ENCODE measurements around the gene GPATCH2.

The GPATCH2 gene

GRCh38 chr1:217630711-217631591 lies at the start of gene GPATCH2, which contains the start of gene SPATA17:
Gene GPATCH2 (minus strand): TSS chr1:217631090. CDS start chr1:217630971, 119 bp downstream.
Gene SPATA17 (plus strand): TSS chr1:217631344. CDS start chr1:217631379, 35 bp downstream.
- in situ Hi-C loops (cut with MboI; ENCODE audit: low sequenced_read_pairs), result no loop called here

DNA sequence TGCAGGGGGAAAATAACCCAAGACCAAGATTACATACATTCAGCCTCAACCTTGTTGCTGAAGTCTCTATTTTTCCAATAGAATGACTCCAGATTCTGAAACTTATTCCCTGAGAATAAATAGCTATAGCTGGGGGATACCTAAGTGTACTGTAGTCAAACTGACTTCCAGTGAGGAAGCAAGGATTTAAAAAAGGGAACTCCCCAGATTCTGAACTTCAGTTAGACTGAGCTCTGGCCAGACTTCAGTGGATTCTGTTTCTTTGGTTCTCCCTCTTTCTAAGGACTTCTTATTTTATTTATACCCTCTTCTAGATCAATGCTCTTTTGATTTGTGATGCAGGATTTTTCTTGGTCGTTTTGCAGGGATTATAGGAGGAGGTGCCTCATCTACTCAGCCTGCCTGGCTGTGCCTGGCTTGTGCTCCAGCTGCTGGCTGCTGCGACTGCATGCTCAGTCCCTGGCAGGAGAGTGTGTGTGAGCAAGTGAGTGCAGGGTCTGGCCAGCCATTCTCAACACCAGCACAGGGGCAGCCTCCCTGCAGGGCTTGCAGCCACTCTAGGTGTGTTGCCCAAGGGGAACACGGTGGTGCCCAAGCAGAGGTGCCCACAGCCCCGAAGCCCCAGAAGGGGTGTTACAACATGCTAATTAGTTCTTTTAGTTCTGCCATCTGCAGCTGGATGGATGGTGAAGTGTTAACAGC lies 43.3 kb upstream of the GPATCH2 start:
- in situ Hi-C loops (cut with MboI; ENCODE audit: low sequenced_read_pairs), result no loop called here

GRCh38 chr1:217673387-217673786 lies 42.5 kb upstream of the GPATCH2 start:
- in situ Hi-C loops (cut with MboI; ENCODE audit: low sequenced_read_pairs), result no loop called here

DNA sequence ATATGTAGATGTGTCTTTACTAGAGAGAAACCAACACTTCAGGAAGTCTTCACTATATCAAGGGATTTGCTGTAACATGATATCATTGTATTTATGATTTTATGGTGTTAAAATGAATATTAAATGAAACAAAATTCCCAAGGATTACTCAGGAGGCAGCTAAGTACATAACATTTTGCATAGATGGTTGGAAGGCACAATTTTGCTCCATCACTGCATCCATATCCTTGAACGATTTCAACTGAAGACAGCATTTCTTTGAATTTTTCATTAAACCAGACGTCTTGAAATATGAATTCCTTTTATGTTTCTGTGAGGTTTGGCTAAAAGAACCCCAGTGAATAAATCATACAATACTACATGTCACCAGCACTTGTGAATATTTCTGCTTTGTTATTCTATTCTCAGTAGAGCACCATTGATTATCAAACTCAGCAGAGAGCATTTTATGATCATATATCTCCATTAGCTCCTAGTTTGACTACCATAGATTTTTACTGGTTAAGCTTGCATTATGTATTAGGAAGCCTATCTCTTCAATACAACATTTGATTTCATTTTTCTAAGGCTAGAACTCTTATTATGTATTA lies 37.6 kb upstream of the GPATCH2 start:
- in situ Hi-C loops (cut with MboI; ENCODE audit: low sequenced_read_pairs), result no loop called here

DNA sequence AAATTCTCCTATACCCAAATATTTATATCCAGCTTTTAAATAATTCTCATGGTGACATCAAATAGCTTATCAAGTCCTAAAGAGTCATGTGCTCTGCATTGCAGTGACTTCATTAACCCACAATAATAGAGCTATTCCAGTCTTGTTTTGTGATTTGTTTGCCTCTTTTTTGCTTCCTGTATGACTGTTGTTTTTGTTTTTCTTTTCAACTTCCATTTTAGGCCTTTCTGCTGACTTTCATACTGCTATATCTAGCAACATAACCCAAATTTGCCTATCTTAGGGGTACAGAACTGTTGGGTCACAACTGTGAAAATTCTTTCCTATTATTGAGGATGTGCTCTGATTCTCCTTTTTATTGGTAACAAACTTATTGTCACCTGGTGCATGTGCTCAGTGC lies 30.5 kb upstream of the GPATCH2 start:
- in situ Hi-C loops (cut with MboI; ENCODE audit: low sequenced_read_pairs), result no loop called here

DNA sequence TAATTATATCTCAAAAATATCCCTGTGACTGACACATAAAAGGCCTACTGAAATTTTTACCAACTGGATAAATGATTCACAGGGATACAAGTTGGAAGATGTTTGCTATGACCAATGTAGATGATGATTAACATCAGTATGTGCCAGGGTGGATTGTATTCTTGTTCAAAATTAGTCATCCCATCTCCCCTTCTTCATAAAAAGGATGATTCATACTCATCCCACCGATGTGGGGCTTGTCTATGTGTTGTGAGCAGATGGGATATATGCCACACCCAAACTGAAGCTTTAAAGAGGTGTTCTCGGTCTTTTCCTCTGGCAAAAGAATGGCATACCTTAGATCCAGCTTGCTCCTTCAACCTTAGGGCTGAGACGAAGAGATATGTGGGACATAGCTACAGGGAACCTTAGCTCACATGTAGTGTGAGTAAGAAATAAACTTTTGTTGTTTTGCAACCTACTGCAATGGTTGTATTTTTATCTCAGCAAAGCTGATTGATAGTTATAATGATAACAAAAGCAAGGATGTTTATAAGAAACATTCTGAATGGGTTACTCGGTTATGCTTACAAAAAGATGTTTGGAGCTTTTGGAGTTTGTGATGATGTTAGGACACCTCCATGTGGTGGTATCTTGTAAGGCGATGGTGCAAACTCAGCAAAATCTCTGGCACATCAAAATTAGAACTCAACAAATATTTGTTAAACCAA lies 29.6 kb upstream of the GPATCH2 start:
- in situ Hi-C loops (cut with MboI; ENCODE audit: low sequenced_read_pairs), result no loop called here

DNA sequence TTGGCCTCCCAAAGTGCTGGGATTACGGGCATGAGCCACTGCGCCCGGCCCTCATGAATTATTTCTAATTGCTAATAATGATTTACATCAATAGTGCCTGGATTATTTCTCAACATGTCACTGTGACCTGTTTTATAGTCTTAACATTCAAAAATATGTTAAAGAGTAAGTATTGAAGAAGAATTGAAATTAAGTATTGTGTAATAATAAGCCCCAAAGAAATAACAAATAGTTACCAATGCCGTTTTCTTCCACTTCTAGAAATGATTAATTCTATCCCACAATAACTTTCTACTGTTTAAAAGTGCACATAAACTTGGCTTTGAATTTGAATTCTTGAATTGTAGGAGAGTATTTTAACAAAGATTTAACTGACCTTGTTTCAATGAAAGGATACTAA lies 19.8 kb upstream of the GPATCH2 start:
- in situ Hi-C loops (cut with MboI; ENCODE audit: low sequenced_read_pairs), result no loop called here

- in situ Hi-C loops (cut with MboI; ENCODE audit: low sequenced_read_pairs), result no loop called here
Observed at GRCh38 chr1:217647791-217648190, 16.9 kb upstream of the GPATCH2 start.

DNA sequence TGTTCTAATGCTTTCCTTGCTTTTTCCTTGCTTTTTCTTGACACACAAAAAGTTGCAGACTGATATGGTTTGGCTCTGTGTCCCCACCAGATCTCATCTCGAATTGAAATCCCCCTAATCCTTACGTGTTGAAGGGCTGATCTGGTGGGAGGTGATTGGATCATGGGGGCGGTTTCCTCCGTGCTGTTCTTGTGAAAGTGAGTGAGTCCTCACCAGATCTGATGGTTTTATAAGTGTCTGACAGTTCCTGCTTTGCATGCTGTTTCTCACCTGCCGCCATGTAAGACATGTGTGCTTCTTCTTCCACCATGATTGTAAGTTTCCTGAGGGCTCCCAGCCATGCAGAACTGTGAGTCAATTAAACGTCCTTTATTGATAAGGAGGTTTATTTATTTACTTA lies 11.6 kb upstream of the GPATCH2 start:
- in situ Hi-C loops (cut with MboI; ENCODE audit: low sequenced_read_pairs), result no loop called here

- in situ Hi-C loops (cut with MboI; ENCODE audit: low sequenced_read_pairs), result no loop called here
Observed at GRCh38 chr1:217627431-217627830, 3.5 kb downstream of the GPATCH2 start.

- in situ Hi-C loops (cut with MboI; ENCODE audit: low sequenced_read_pairs), result no loop called here
Observed at GRCh38 chr1:217626321-217626720, 4.6 kb downstream of the GPATCH2 start.

- in situ Hi-C loops (cut with MboI; ENCODE audit: low sequenced_read_pairs), result no loop called here
Observed at GRCh38 chr1:217622042-217622441, 8.8 kb downstream of the GPATCH2 start.

GRCh38 chr1:217620814-217621213 lies 10.1 kb downstream of the GPATCH2 start:
- in situ Hi-C loops (cut with MboI; ENCODE audit: low sequenced_read_pairs), result no loop called here

- in situ Hi-C loops (cut with MboI; ENCODE audit: low sequenced_read_pairs), result no loop called here
Observed at GRCh38 chr1:217617126-217617525, 13.8 kb downstream of the GPATCH2 start.

DNA sequence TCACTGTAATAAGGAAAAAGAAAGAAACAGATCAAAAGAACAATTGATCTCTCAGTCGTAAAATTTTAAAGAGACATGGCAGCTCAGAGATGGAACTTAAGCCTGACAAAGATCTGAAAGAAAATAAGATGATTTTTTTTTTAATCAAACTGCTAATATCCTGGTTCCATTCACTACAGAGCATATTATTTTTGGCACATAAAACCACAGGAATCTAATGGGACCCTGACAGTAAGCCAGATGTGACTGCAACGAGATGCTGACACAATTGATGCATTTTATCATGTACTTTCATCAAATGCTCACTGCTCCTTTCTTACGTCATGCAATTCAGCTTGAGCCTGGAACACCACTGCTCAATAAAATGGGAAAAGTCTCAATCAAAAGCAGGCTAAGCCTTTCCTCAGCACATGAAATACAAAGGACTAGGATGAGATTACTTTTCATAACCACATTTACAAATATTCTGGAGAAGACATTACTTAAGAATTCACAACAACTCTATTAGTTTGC lies 16.6 kb downstream of the GPATCH2 start:
- in situ Hi-C loops (cut with MboI; ENCODE audit: low sequenced_read_pairs), result no loop called here

DNA sequence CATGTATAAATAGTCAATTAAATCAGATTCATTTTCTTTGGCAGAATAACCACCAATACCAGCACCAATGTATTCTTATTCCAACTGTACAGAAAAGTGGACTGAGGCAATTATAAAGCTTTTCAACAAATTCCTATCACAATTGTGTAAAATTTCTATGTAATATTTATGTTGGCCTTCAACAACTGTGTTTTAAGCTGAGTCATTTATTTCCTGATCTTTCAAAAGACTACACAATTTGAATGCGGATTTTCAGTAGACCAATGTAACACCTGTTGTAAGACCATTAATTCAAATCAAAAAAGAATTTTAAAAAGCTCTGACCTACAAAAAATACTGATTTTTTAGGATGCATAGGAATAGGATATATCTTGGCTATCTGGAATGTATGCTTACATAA lies 25.5 kb downstream of the GPATCH2 start:
- in situ Hi-C loops (cut with MboI; ENCODE audit: low sequenced_read_pairs), result no loop called here

GRCh38 chr1:217602380-217602779 lies 28.5 kb downstream of the GPATCH2 start:
- in situ Hi-C loops (cut with MboI; ENCODE audit: low sequenced_read_pairs), result no loop called here

GRCh38 chr1:217599154-217599553 lies 31.7 kb downstream of the GPATCH2 start:
- in situ Hi-C loops (cut with MboI; ENCODE audit: low sequenced_read_pairs), result no loop called here

DNA sequence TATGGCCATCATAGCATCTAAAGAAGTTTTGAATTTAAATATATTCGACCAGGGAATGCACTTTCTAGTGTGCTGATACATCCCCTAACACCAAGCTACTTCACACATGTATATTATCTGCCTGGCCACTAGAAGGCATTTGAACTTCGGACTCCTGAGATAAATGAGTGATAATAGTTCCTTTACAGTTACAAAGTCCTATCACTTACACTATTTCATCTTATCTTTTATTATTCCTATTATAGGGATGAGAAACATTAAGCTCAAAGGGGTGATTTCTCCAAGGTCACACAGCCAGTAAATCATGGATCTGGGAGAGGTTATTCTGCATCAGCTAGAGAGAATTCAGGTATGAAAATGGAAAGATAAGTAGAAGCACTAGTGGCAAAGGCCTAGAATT lies 40.3 kb downstream of the GPATCH2 start:
- in situ Hi-C loops (cut with MboI; ENCODE audit: low sequenced_read_pairs), result no loop called here

GRCh38 chr1:217586586-217586985 lies 44.3 kb downstream of the GPATCH2 start:
- in situ Hi-C loops (cut with MboI; ENCODE audit: low sequenced_read_pairs), result no loop called here

DNA sequence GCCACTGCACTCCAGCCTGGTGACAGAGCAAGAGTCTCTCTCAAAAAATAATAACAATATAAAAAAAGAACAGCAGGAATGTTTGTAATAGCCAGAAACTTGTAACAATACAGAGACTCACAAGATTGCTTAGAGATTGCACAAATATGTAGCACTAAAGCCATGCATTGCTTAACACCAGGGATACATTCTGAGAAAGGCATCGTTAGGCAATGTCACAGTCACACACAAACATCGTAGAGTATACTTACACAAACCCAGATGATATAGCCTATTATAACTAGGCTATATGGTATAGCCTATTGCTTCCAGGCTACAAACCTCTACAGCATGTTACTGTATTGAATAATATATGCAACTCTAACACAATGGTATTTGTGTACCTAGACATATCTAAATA lies 45.3 kb downstream of the GPATCH2 start:
- in situ Hi-C loops (cut with MboI; ENCODE audit: low sequenced_read_pairs), result no loop called here

Measured in HL-60/S4 treated with phorbol 12-myristate 13-acetate at 8.2 ng/mL for 4 days and 3 days (cell line).